Left lung (tissue), 14 donors: ENCODE measurements around the gene DHRSX. TPM values are rescaled to one million over a fixed set of nuclear protein-coding genes. Genes with fewer than 3 reads are reported as not detected.

ENCODE experiments used
- ATAC-seq: fragments of 200-7000 bp; cut with Tn5 transposase; one replicate; pipeline ENCODE4 v1.9.1; 2020; ENCODE audit warnings: moderate library complexity
- DNase-seq, 4 donors: peaks; one replicate each; pipeline ENCODE4 v3.0.0-alpha.2; 2013 to 2020
- H3K27ac ChIP-seq, 2 donors: fragments of 200-600 bp; sonication (generic) in 1 of 2; one replicate each; pipeline versions ENCODE4 v1.5.0 to v1.8.0; 2020 to 2021
- H3K27me3 ChIP-seq, 2 donors: fragments of 200-600 bp; sonication (generic) in 1 of 2; one replicate each; pipeline versions ENCODE4 v1.5.0 to v1.8.0; 2020 to 2021
- H3K36me3 ChIP-seq, 2 donors: fragments of 200-600 bp; sonication (generic) in 1 of 2; one replicate each; pipeline versions ENCODE4 v1.5.0 to v1.8.0; 2020 to 2021
- H3K4me1 ChIP-seq, 2 donors: fragments of 200-600 bp; one replicate each; pipeline ENCODE4 v1.8.0; 2021
- H3K4me3 ChIP-seq, 2 donors: fragments of 200-600 bp; sonication (generic) in 1 of 2; one replicate each; pipeline versions ENCODE4 v1.5.0 to v1.8.0; 2020 to 2021; ENCODE audit warnings: mild to moderate bottlenecking in 1 of 2
- H3K9me3 ChIP-seq, 2 donors: fragments of 200-600 bp; sonication (generic) in 1 of 2; one replicate each; pipeline versions ENCODE4 v1.5.0 to v1.8.0; 2020 to 2021
- intact Hi-C, 2 donors: fragments of 100-400 bp; cut with DNase I; formaldehyde crosslinking; loops; one replicate each; pipeline versions ENCODE4 v1.11.2 to v1.14.2; 2022
- long read RNA-seq, 12 donors: library from polyadenylated mRNA in 2 of 12; unstranded in 2 of 12; transcript quantifications; one replicate each; pipeline ENCODE4 v2.0.0 and lab custom pipeline, GENCODE V29; 2019 to 2026
- polyA plus RNA-seq, 6 donors: library from polyadenylated mRNA; unstranded; fragments of 120-200 nt; gene quantifications; one replicate each; pipeline ENCODE4 v1.2.1, GENCODE V29; 2013; ENCODE audit not compliant: insufficient read length in 6 of 6
- total RNA-seq, 2 donors: library from RNA; stranded (reverse); fragmentation: NEBNext Ultra II Directional; extraction: Animal tissue kit (Norgen Biotek cat#: 25700); gene quantifications; one replicate each; pipeline ENCODE4 v1.2.1, GENCODE V29; 2021
- TF ChIP-seq, protein P1 (sequence below), 2 donors: fragments of 200-600 bp; sonication (generic) in 1 of 2; IDR thresholded peaks; one replicate each; pipeline versions ENCODE4 v1.5.0 to v1.8.0; 2021; ENCODE audit warnings: antibody characterized with exemption in 2 of 2
- donor health status: DM: no; HTN: yes; CAD: no.
- donor health status: DM: no; HTN: no; CAD: no.

DHRSX gene, protein sequence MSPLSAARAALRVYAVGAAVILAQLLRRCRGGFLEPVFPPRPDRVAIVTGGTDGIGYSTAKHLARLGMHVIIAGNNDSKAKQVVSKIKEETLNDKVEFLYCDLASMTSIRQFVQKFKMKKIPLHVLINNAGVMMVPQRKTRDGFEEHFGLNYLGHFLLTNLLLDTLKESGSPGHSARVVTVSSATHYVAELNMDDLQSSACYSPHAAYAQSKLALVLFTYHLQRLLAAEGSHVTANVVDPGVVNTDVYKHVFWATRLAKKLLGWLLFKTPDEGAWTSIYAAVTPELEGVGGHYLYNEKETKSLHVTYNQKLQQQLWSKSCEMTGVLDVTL
- total RNA-seq (10 to 100 TPM; 28.8 to 31.5 TPM), polyA plus RNA-seq (10 to 100 TPM; 20.2 to 28.3 (median 25.4) TPM)
- long read RNA-seq, donor 1, transcript DHRSX-201 (7 exons, 2,571 nt), result major isoform, 8 of 20 reads
- long read RNA-seq, donor 1, partial matches to known transcripts, result 12 of 20 reads
- long read RNA-seq, donor 1, other reads (novel, unspliced or antisense), result 0 of 20 reads
- long read RNA-seq, donor 2, transcript DHRSX-201 (7 exons, 2,571 nt), result major isoform, 7 of 20 reads
- long read RNA-seq, donor 2, partial matches to known transcripts, result 12 of 20 reads
- long read RNA-seq, donor 2, other reads (novel, unspliced or antisense), result 0 of 20 reads
- long read RNA-seq, donor 3, transcript DHRSX-201 (7 exons, 2,571 nt), result major isoform, 13 of 24 reads
- long read RNA-seq, donor 3, partial matches to known transcripts, result 11 of 24 reads
- long read RNA-seq, donor 3, other reads (novel, unspliced or antisense), result 0 of 24 reads
- long read RNA-seq, donor 4, transcript DHRSX-201 (7 exons, 2,571 nt), result major isoform, 25 of 41 reads
- long read RNA-seq, donor 4, partial matches to known transcripts, result 10 of 41 reads
- long read RNA-seq, donor 4, other reads (novel, unspliced or antisense), result 6 of 41 reads
- long read RNA-seq, donor 5, partial matches to known transcripts, result 11 of 16 reads
- long read RNA-seq, donor 5, other reads (novel, unspliced or antisense), result 0 of 16 reads
- long read RNA-seq, donor 6, partial matches to known transcripts, result 12 of 16 reads
- long read RNA-seq, donor 6, other reads (novel, unspliced or antisense), result 0 of 16 reads
- long read RNA-seq, donor 7, transcript DHRSX-201 (7 exons, 2,571 nt), result major isoform, 9 of 19 reads
- long read RNA-seq, donor 7, partial matches to known transcripts, result 10 of 19 reads
- long read RNA-seq, donor 7, other reads (novel, unspliced or antisense), result 0 of 19 reads
- long read RNA-seq, donor 8, transcript DHRSX-201 (7 exons, 2,571 nt), result major isoform, 7 of 16 reads
- long read RNA-seq, donor 8, partial matches to known transcripts, result 8 of 16 reads
- long read RNA-seq, donor 8, other reads (novel, unspliced or antisense), result 0 of 16 reads
- long read RNA-seq, donor 9, result 0 reads
- long read RNA-seq, donor 10, transcript DHRSX-201 (7 exons, 2,571 nt), result major isoform, 57 of 65 reads
- long read RNA-seq, donor 10, partial matches to known transcripts, result 2 of 65 reads
- long read RNA-seq, donor 10, other reads (novel, unspliced or antisense), result 6 of 65 reads
- long read RNA-seq, donor 11, partial matches to known transcripts, result 7 of 10 reads
- long read RNA-seq, donor 11, other reads (novel, unspliced or antisense), result 0 of 10 reads
- long read RNA-seq, donor 12, transcript DHRSX-201 (7 exons, 2,571 nt), result major isoform, 7 of 17 reads
- long read RNA-seq, donor 12, partial matches to known transcripts, result 8 of 17 reads
- long read RNA-seq, donor 12, other reads (novel, unspliced or antisense), result 0 of 17 reads

DNA sequence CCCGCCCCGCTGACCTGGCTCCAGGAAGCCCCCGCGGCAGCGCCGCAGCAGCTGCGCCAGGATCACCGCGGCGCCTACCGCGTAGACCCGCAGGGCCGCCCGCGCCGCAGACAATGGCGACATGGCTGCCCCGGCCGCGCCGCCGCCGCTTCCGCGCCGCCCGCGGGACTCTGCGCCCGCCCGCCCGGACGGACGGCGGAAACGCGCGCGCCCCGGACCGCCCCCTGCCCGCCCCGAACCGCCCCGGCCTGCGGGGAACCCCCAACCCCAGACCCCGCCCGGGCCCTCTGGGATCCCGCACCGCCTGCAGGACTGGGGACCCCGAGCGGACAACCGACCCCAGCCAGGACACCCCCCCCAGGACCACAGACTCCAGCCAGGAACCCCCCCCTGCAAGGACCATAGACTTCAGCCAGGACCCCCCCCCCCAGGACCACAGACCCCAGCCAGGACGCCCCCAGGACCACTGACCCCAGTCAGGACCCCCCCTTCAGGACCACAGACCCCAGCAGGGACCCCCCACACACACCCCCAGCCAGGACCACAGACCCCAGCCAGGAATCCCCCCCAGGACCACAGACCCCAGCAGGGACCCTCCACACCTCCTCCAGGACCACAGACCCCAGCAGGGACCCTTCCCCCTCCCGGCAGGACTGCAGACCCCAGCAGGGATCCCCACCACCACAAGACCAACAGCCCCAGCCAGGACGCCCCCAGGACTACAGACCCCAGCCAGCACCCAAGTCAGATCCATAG, at the start of gene DHRSX, which contains the start of gene ZBED1:
TSS of gene DHRSX (minus strand) at position 174 of the 756 bp plus-strand sequence. CDS start at position 123, 51 bp downstream.
TSS of gene ZBED1 (minus strand) at position 174 of the 756 bp plus-strand sequence. CDS start 10,257 bp downstream, outside the sequence.
- peak within 1 kb of the TSS; percentile 88 to 89 for H3K27ac ChIP-seq
- ATAC-seq, result peak; percentile 55
- no peaks in the 10 kb centered on the region for H3K9me3 ChIP-seq
- DNase-seq, result peak in 3 of 4 donors; percentile 35 to 92 (median 51)
- H3K36me3 ChIP-seq, result no peaks in the 10 kb centered on the region
- no peaks in the 10 kb centered on the region for H3K27me3 ChIP-seq
- peak within 1 kb of the TSS; percentile 82 to 84 for H3K4me3 ChIP-seq
- TF ChIP-seq, protein P1, sequence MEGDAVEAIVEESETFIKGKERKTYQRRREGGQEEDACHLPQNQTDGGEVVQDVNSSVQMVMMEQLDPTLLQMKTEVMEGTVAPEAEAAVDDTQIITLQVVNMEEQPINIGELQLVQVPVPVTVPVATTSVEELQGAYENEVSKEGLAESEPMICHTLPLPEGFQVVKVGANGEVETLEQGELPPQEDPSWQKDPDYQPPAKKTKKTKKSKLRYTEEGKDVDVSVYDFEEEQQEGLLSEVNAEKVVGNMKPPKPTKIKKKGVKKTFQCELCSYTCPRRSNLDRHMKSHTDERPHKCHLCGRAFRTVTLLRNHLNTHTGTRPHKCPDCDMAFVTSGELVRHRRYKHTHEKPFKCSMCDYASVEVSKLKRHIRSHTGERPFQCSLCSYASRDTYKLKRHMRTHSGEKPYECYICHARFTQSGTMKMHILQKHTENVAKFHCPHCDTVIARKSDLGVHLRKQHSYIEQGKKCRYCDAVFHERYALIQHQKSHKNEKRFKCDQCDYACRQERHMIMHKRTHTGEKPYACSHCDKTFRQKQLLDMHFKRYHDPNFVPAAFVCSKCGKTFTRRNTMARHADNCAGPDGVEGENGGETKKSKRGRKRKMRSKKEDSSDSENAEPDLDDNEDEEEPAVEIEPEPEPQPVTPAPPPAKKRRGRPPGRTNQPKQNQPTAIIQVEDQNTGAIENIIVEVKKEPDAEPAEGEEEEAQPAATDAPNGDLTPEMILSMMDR (IDR thresholded peaks at IDR 0.05), result no peak
- H3K4me1 ChIP-seq, result peaks cover 21 to 33% of the 10 kb centered on the region in 2 donors
- intact Hi-C loops, result no loop called here

DNA sequence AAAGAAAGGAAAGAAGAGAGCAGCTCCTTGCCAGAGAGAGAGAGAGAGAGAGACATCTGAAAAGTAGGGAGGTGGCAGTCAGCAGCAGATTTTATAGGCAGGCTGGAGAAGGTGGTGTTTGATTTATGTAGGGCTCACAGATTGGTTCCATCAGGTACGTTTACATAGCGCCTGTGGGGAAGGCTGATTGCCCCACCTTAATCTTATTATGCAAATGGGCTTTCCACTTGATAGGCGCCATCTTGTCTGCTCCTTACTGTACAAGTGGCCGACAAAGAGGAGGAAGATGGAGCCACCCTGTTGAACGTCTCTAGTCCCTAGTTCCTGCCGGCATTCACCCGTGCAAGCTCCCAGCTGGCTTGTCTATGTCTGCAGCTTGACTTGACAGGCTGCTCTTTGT, 49.1 kb upstream of the DHRSX start:
- peak in 1 of 4 donors; percentile 13 for DNase-seq
- no peak overlapping the region for H3K4me3 ChIP-seq
- ATAC-seq, result peak; percentile 70
- TF ChIP-seq, protein P1 (IDR thresholded peaks at IDR 0.05), result no peak
- no peak overlapping the region for H3K27ac ChIP-seq
- H3K36me3 ChIP-seq, result no peaks in the 10 kb centered on the region
- no peaks in the 10 kb centered on the region for H3K9me3 ChIP-seq
- H3K4me1 ChIP-seq, result no peaks in the 10 kb centered on the region
- intact Hi-C loops, result no loop called here
- no peaks in the 10 kb centered on the region for H3K27me3 ChIP-seq

DNA sequence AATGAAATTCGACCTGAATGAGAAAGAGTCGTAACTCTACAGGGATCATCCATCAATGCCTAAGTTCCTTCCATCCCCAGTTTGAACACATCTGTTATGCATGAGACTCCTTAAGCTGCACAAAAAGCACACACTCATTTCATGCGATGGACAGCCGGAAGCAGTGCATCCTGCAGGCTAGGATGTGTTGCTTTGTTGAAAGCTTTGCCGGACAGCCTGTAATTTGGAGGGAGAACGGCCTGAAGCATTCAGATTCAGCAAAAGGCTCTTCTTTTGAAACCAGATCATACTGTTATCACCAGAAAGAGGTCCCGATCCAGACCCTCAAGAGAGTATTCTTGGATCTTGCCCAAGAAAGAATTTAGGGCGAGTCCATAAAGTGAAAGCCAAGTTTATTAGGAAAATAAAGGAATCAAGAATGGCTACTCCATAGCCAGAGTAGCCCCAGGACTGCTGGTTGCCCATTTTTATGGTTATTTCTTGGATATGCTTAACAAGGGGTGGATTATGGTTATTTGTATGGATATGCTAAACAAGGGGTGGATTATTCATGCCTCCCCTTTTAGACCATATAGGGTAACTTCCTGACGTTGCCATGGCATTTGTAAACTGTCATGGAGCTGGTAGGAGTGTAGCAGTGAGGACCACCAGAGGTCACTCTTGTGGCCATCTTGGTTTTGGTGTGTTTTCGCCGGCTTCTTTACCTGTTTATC, 48.1 kb upstream of the DHRSX start:
- H3K4me1 ChIP-seq, result no peaks in the 10 kb centered on the region
- no peak overlapping the region for H3K4me3 ChIP-seq
- intact Hi-C loops, result no loop called here
- DNase-seq (no peak), ATAC-seq (no peak)
- no peaks in the 10 kb centered on the region for H3K9me3 ChIP-seq
- TF ChIP-seq, protein P1 (IDR thresholded peaks at IDR 0.05), result no peak
- no peaks in the 10 kb centered on the region for H3K27me3 ChIP-seq
- H3K36me3 ChIP-seq, result no peaks in the 10 kb centered on the region
- H3K27ac ChIP-seq, result no peak overlapping the region
